GF-D8 (cell line): Measurements from ENCODE around the gene M6PR.

Experiments used
- DNase-seq: peaks from one replicate; lab custom pipeline; 2025; lab: John Stamatoyannopoulos, UW

M6PR gene

GRCh38 chr12:8949342-8950220, at the start of gene M6PR:
Gene M6PR, minus strand, starts transcription at chr12:8949645. Its CDS starts 3,241 bp downstream, at chr12:8946404.
- peak; percentile 92 for DNase-seq

DNA sequence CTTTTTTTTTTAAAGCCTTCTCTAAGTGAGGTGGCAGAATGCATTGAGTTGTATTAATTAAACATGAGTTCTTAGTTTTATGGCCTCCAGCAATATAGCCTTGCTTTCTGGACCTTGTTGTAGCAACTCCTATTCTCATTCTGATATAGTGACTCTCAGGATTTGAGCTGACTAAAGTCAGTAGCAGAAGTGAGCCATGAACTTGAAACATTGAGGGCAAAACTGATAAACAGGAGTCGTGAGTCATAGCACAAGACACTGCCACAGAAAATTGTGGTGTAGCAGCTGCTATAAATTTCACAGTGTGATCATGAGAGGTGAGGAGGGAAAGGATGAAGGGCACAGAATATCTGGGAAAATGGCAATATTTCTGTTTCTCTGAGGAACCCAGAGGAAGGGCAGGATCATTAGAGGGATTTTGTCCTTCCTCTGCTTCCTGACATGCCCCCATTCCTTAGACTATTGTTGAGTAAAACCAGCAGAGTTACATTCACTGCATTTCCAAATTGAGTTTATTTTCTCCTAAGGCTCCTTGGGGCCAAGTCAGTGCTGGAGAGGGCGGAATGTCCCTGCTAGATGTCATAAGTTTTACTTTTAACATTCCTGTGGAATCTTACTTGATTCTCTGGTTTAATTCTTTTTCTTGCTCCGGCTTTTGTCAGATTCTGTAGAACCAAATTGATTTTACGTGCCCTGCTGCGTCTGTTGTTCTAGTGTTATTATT, 47.4 kb upstream of the M6PR start:
- no peak for DNase-seq

DNA sequence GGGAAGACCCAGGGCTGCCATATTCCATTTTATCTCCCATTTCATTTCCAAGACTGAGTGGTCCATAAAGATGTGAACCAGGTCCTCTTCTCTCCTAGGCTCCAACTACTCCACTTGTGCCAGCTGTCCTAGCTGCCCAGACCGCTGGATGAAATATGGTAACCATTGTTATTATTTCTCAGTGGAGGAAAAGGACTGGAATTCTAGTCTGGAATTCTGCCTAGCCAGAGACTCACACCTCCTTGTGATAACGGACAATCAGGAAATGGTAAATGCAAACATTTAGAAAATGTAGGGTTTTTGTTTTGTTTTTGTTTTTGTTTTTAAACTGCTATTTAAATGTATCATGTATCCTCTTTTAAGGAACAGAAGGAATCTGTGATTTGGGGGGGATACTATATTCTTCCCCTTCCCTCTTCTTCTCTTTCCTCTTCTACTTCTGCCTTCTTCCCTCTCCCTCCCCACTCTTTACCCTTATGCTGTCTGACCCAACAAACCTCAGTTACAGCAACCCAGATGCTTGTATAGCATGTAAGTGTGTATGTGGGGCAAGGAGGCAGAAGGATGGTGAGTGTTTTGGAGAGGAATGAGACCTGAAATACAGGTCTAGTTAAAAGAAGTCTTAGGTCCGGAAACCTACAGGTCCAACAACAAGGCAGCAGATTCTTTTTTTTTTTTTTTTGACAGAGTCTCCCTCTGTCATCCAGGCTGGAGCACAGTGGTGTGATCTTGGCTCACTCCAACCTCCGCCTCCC, 45.8 kb upstream of the M6PR start:
- DNase-seq, result no peak

DNA sequence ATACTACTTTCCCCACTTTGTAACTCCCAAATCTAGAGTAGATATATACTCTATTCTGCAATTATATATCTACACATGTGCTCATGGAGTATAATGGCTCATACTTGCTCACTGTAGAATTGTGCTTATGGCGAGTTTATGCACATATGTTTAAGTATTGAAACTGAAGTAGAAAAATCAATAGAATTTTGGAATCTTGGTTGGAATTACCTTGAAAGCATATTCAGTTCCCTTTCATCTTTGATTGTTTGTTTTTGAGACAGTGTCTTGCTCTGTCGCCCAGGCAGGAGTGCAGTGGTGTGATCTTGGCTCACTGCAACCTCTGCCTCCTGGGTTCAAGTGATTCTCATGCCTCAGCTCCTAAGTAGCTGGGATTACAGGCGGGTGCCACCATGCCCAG, 44.4 kb upstream of the M6PR start:
- no peak for DNase-seq

DNA sequence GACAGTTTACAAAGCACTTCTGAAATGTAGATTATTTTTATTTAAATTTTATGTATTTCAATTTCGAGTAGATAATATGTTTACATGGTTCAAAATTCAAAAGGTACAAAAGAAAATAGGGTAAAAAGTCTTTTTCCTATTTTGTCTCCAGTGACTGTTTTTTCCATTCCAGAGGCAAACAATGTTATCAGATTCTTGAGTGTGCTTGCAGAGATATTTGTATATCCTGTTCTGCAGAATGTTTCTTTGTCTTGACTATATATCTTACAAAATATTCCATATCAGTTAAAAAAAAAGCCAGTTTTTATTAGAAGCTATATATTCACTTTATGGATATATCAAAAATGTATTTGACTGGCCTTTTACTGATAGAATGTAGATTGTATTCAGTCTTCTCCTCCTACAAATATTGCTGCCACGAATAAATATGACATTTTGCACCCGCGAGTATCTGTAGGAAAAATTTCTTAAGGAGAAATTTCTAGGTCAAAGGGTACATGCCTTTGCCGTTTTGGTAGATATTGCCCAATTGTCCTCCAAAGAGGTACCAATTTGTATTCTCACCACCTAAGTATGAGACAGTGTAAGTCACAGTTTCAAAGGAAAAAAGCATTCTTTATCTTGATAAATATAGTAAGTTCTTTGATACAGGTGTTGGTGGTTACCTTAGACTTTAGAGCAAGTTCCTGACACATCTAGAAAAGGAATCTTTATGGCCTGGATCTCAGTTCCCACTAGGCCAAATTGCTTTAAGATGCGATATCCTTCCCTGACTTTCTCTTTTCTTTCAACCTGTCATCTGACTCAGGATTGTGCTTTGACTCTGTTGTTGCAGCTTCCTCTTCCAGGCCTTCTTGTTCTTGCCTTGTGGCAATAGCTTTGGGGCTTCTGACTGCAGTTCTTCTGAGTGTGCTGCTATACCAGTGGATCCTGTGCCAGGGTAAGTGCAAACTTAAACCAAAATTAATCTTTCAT, 42.2 kb upstream of the M6PR start:
- DNase-seq, result no peak

DNA sequence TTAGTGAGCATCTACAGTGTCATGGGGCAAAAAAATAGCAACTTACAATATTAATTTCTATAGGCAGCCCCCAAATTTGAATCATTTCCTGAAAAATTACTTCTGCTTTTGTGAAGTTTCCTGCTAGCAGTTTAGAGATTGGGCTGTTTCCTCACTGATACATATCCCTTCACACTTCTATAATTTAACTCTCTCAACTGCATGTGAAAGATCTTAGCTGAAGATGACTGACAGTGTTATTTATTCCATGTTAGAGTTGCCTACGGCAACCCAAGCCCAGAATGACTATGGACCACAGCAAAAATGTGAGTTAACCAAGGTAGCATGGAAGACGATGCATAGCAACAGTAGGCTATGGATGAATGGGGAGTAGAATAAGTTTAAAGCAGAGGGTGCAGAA, 40.0 kb upstream of the M6PR start, which contains the start of gene KLRG1:
KLRG1 (plus strand) TSS at position 134 of the 400 bp plus-strand sequence; CDS start at position 224, 90 bp downstream.
- DNase-seq, result peak; percentile 14

DNA sequence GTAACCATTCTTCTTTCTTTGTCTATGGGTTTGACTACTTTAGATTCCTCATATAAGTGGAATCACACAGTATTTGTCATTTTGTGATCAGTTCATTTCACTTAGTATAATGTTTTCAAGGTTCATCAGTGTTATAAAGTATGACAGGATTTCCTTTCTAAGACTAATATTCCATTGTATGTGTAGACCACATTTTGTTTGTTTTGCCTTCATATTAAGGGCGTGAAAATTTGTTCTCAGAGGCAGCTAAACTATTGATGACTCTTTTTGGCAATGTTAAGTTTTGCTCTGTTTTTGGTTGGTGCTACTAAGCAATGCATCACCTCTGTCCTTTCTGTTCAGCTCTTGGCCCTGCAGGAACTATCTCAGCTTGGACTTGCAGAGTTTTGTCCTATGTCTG, 38.2 kb upstream of the M6PR start:
- no peak for DNase-seq

DNA sequence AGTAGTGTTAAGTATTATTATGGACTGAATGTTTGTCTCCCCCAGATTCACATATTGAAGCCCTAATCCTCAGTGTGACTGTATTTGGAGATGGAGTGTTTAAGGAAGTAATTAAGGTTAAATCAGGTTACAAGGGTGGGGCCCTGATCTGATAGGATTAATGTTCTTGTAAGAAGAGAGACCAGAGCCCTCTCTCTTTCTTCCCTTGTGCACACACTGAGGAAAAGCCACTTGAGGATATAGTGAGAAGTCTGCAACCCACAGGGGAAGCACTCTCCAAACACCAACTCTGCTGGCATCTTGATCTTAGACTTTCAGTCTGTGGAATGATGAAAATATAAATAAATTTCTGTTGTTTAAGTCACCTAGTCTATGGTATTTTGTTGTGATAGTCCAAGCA, 37.7 kb upstream of the M6PR start:
- DNase-seq, result no peak

DNA sequence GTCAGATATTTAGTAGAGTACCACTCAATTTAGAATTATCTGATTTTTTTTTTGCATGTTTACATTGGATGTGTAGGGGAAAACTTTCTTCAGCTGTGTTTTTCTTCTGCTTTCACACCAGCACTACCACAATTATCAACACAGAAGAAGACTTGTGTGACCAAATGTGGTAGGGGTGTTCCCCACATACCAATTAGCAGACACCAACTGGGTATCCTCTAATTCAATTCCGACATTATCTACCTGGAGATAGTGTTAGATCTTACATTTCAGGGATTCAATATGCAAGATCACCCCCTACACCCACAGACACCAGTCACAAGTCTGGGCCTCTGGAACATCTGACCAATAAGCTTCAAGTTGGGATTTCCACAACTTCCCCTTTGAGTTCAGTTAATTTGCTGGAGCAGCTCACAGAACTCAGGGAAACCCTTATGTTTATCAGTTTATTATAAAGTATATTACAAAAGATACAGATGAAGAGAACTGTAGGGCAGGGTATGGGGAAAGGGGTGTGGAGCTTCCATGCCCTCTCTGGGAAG, 35.8 kb upstream of the M6PR start:
- DNase-seq, result no peak

- no peak for DNase-seq
Observed at GRCh38 chr12:8980137-8980536, 30.7 kb upstream of the M6PR start.

DNA sequence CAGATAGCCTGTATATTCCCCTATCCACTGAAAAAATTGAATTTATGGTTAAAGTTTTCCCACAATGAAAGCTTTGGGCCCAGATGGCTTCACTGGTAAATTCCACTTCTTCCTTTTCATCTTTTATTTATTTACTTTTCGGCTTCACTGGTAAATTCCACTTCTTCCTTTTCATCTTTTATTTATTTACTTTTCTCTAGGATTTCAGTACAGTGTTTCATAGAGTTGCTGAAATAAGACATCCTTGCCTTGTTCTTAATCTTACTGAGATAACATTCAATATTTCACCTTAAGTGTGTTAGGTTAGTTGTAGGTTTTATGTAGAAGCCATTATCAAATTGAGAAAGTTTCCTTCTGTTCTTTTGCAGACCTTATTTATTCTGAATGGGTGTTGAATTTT, 21.0 kb upstream of the M6PR start:
- no peak for DNase-seq

DNA sequence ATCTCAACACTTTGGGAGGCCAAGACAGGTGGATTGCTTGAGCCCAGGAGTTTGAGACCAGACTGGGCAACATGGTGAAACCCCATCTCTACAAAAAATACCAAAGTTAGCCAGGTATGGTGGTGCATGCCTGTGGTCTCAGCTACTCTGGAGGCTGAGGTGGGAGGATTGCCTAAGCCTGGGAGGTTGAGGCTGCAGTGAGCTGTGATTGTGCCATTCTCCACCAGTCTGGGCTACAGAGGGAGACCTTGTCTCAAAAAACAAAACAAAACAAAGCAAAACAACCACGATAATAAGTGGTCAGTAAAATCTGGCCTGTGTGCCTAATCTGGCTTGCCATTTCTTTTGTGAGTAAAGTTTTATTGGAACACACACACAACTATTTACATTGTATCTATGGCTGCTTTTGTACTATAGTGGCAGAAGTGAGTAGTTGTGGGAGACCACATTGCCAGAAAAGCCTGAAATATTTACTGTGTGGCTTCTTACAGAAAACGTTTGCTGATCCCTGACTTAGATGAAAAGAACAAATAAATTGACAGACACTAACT, 20.5 kb upstream of the M6PR start:
- DNase-seq, result no peak

DNA sequence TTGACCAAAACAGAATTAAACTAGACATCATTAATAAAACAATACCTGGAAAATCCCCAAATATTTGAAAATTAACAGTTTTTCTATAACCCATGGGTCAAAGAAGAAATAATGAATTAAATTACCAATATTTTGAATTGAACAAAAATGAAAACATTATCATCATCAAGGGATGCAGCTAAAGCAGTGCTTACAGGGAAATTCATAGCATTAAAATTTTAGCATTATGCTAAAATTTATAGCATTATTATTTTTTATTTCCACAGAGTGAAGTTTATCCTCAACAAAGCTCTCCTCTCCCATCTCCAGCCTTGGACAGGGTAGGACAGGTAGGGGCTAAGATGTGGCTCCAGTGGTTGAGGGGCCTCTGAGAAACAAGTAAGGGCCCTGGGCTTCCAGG, 19.3 kb upstream of the M6PR start:
- no peak for DNase-seq

DNA sequence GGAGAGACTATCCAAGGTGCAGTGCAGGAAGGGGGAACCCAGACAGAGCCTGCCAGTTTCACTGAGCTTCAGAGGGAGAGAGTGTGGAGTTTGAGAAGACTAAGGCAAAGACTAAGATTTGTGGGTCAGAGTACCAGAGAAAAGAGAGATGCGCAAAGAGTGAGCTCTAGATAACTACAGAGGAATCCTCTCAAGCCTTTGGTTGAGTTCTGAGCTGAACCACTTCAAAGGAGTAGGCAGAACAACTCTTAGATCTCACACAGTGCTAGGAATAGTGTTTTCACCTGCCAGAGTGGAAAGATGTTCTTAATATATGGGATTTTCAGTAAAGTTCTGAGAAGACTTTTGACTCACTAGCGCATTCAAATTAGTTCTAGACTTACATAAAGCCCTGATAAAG, 10.7 kb upstream of the M6PR start:
- no peak for DNase-seq

DNA sequence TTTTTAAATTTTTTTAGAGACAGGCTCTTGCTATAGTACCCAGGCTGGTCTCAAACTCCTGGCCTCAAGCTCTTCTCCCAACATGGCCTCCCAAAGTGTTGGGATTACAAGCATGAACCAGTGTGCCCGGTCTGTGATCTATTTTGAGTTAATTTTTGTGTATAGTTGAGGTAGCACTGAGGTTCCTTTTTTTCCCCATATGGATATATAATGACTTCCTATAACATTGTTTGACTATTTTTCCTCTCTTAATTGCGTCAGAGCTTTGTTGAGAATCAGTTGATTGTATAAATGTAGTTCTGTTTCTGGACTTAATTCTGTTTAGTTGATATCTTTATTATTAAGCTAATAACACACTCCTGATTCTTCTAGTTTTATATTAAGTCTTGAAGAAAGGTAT, 8.6 kb upstream of the M6PR start:
- peak; percentile 5 for DNase-seq

GRCh38 chr12:8957561-8957960, 8.1 kb upstream of the M6PR start:
- DNase-seq, result no peak

DNA sequence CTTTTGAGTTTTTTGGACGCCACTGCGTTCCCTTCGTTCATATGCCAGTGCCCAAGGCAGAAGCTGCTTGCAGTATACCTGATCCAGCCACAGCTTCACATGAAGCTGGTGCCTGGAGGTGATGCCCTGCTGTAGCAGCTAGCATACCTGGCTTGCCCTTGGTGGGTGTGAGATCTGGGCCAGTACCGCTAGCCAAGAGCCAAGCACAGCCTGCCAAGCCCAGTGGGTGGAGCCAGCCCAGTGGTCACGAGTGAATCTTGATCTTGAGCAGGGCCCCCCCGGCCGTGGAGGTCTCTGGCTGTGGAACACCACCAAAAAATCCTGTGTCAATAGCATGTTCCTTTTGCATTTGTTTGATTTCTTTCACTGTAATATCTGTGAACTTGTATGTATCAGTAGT, 7.3 kb upstream of the M6PR start:
- DNase-seq, result no peak

DNA sequence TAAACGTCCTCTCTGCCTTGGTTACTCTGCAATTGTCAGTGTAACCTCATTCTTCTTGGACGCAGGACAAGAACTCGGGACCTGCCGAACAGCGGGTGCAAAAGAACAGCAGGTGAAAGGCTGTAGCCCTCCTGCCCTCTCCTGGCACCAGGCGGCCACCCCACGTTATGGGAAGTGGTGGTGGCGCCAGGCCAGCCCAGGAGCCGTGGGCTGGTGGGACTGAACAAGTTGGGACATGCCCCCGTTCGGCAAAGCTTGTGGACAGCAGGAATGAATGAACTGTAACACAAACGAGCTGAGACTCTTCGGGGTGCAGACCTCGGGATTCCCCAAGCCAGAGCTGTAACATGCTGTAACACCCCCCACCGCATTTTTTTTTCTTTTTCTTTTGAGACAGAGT, 6.6 kb upstream of the M6PR start:
- no peak for DNase-seq

- DNase-seq, result no peak
Observed at GRCh38 chr12:8953773-8954402, 4.4 kb upstream of the M6PR start.

DNA sequence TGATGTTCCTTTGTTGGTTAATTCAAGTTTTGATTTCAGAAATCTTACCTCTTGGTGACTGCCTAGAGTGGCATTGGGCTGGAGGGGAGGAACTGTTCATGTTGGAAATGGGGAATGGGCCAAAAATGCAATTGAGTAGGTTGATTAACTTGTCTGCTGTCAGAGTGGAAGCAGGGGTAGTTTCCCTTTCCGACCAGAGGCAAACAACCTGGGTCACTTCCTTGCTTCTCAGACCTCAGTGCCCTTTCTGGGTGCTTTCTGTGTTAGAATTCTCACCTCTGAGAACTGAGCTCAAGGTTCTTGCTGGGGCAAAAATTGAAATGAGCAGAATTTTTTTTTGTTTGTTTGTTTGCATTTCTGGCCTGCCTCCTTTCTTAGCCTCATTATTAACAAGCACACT, 2.3 kb upstream of the M6PR start:
- no peak for DNase-seq
